CD8-positive, alpha-beta memory T cell (primary cell): ENCODE data around the gene SPTBN5. TPM values are rescaled to one million over a fixed set of nuclear protein-coding genes. Genes with fewer than 3 reads are reported as not detected.

Experiments used
- CTCF ChIA-PET: fragments of 350-600 bp; sonication (Branson Sonifier 250); formaldehyde crosslinking; loops from one replicate; lab custom pipeline; 2021; ENCODE audit warnings: antibody characterized with exemption; lab: Charles Lee
- POLR2A ChIA-PET: fragments of 350-600 bp; sonication (Branson Sonifier 250); formaldehyde crosslinking; loops from one replicate; lab custom pipeline; 2021; ENCODE audit warnings: antibody characterized with exemption; lab: Charles Lee
- DNase-seq, 5 donors: peaks; one replicate each; pipeline versions ENCODE4 v3.0.0 to v3.0.0-alpha.2; 2020 to 2022; ENCODE audit warnings: mixed read lengths in 1 of 5
- H3K27ac ChIP-seq: one replicate; pipeline ENCODE4 v1.7.0; 2013; ENCODE audit warnings: low read depth, mild to moderate bottlenecking, low read length, moderate library complexity
- H3K27me3 ChIP-seq: 2 replicates; pipeline ENCODE4 v1.7.0; 2013; ENCODE audit warnings: low read length, mild to moderate bottlenecking; ENCODE audit not compliant: insufficient read depth, poor library complexity, severe bottlenecking
- H3K36me3 ChIP-seq: 2 replicates; pipeline ENCODE4 v1.7.0; 2013; ENCODE audit warnings: mild to moderate bottlenecking, low read length, moderate library complexity; ENCODE audit not compliant: insufficient read depth
- H3K4me1 ChIP-seq: 2 replicates; pipeline ENCODE4 v1.7.0; 2013; ENCODE audit warnings: mild to moderate bottlenecking, low read length, moderate library complexity; ENCODE audit not compliant: insufficient read depth
- H3K4me3 ChIP-seq: 2 replicates; pipeline ENCODE4 v1.7.0; 2013; ENCODE audit warnings: mild to moderate bottlenecking, low read length
- H3K9me3 ChIP-seq: 2 replicates; pipeline ENCODE4 v1.7.0; 2013; ENCODE audit warnings: mild to moderate bottlenecking, low read length
- H3K27ac Mint-ChIP-seq, 8 donors: one replicate each; pipeline ENCODE4 v1.8.0; 2020 to 2021; ENCODE audit warnings: mixed read lengths in 8 of 8, mild to moderate bottlenecking in 6 of 8, inconsistent platforms in 3 of 8, moderate library complexity in 3 of 8
- H3K27me3 Mint-ChIP-seq, 2 donors: one replicate each; pipeline ENCODE4 v1.8.0; 2020 to 2021; ENCODE audit warnings: mixed read lengths in 2 of 2, mild to moderate bottlenecking in 1 of 2, moderate library complexity in 1 of 2
- H3K36me3 Mint-ChIP-seq, 3 donors: one replicate each; pipeline ENCODE4 v1.8.0; 2020 to 2021; ENCODE audit warnings: mixed read lengths in 3 of 3, inconsistent platforms in 1 of 3, mild to moderate bottlenecking in 1 of 3
- H3K4me1 Mint-ChIP-seq, 3 donors: one replicate each; pipeline ENCODE4 v1.8.0; 2020 to 2021; ENCODE audit warnings: mixed read lengths in 3 of 3, inconsistent platforms in 1 of 3, mild to moderate bottlenecking in 1 of 3
- H3K4me3 Mint-ChIP-seq, 7 donors: one replicate each; pipeline ENCODE4 v1.8.0; 2020 to 2021; ENCODE audit warnings: mixed read lengths in 7 of 7, mild to moderate bottlenecking in 6 of 7, moderate library complexity in 4 of 7, inconsistent platforms in 2 of 7
- H3K9me3 Mint-ChIP-seq, 5 donors: one replicate each; pipeline ENCODE4 v1.8.0; 2020 to 2022; ENCODE audit warnings: mixed read lengths in 5 of 5, mild to moderate bottlenecking in 3 of 5, moderate library complexity in 2 of 5, inconsistent platforms in 1 of 5
- polyA plus RNA-seq: library from polyadenylated mRNA; unstranded; fragments of 300-500 nt; fragmentation: Illumina TruSeq; gene quantifications from one replicate; pipeline ENCODE4 v1.2.3, GENCODE V29; 2021
- total RNA-seq, 2 experiments: library from RNA; stranded (reverse); gene quantifications; one replicate each; pipeline ENCODE4 v1.2.3, GENCODE V29; 2021

Gene SPTBN5
- total and polyA plus RNA-seq, 3 experiments from 2014 or later: 0.31 to 0.39 TPM; not detected in 1

DNA sequence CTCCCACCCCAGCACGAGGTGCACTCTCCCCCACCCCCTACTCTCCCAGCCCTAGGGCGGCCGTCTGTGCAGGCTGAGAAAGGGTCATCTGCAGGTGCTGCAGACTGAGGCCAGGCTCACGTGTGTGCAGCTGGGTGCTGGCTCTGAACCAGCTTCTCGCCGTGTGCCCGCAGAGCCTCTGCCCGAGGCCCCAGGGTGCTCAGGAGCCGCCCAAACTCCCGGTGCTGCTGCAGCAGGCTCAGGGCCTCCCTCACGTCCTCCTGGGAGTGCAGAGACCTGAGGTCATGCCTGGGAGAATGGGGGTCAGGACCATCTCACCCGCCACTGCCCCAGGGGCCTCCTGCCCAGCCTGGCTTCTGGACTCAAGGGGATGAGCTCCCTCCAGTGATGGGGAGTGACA is 17.2 kb downstream of the SPTBN5 start:
- no peak overlapping the region for H3K27ac Mint-ChIP-seq
- DNase-seq: no peak
- ChIA-PET CTCF (interaction anchor here (0.8 to 2.0 kb wide), 2 partner anchors 26 to 28 kb away, joined by 3 to 6 read pairs; no protein-coding TSS in a partner anchor), POLR2A (no interaction called here)
- H3K27me3 ChIP-seq: peaks cover 7% of the 10 kb centered on the region
- H3K9me3 Mint-ChIP-seq: no peaks in the 10 kb centered on the region
- H3K27me3 Mint-ChIP-seq: peaks cover 7 to 12% of the 10 kb centered on the region in 2 donors
- peaks cover 0 to 1% (median 0%) of the 10 kb centered on the region in 3 donors for H3K36me3 Mint-ChIP-seq
- no peak overlapping the region for H3K27ac ChIP-seq
- no peaks in the 10 kb centered on the region for H3K9me3 ChIP-seq
- no peak overlapping the region for H3K4me3 ChIP-seq
- H3K4me3 Mint-ChIP-seq: no peak overlapping the region
- no peaks in the 10 kb centered on the region for H3K36me3 ChIP-seq
- no peaks in the 10 kb centered on the region for H3K4me1 ChIP-seq
- H3K4me1 Mint-ChIP-seq: peaks cover 5 to 10% (median 8%) of the 10 kb centered on the region in 3 donors

DNA sequence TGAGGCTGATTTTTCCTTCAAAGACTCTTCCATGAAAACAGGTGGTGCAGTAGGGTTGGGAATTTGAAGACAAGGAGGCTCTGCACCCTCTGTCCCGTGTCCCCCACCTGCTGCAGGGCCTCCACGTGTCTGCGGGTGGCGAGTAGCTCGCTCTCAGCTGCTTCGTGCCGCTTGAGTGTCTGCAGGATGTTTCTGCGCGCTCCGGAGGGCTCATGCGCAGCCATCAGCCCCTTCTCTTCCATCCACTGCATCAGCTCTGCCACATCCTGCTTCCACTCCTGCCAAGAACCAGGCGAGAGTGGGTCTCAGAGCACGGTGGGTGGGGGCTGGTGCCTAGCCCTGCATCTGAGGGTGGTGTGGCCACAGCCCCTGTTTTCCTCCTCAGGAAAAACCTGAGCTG is 17.8 kb downstream of the SPTBN5 start:
- Mint-ChIP-seq H3K4me1 (peaks cover 3 to 5% (median 5%) of the 10 kb centered on the region in 3 donors), H3K36me3 (no peaks in the 10 kb centered on the region), H3K9me3 (no peaks in the 10 kb centered on the region), H3K27ac (peak overlapping the region in 1 of 8 donors; percentile 58), H3K27me3 (peaks cover 6% of the 10 kb centered on the region in 2 donors), H3K4me3 (peak overlapping the region in 1 of 7 donors; percentile 65)
- Histone ChIP-seq H3K36me3 (no peaks in the 10 kb centered on the region), H3K4me3 (no peak overlapping the region), H3K27ac (no peak overlapping the region), H3K4me1 (peaks cover 2% of the 10 kb centered on the region), H3K27me3 (no peaks in the 10 kb centered on the region), H3K9me3 (no peaks in the 10 kb centered on the region)
- DNase-seq: no peak
- ChIA-PET CTCF (interaction anchor here (2.0 kb wide), 1 partner anchor 27 kb away, joined by 6 read pairs; no protein-coding TSS in a partner anchor), POLR2A (no interaction called here)

DNA sequence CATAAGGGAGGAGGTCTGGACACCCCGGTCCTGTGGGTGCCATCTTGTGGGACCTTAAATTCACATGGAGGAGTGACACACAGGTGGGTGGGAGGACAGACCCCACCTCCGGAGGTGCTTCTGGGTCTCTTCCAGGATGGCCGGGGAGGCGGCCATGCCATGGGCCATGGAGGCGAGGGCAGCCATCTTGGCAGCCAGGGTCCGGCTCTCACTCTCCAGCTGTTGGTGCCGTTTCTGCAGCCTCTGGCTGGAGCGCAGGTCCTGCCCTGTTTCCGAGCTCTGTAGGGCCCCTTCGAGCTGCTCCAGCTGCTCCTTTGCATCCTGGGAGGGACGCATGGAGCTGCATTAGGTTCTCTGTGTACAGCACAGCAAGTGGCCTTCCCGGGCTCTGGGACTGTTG is 19.1 kb downstream of the SPTBN5 start:
- no peak for DNase-seq
- no peaks in the 10 kb centered on the region for H3K9me3 ChIP-seq
- H3K27ac Mint-ChIP-seq: no peak overlapping the region
- no peaks in the 10 kb centered on the region for H3K36me3 ChIP-seq
- no peak overlapping the region for H3K4me3 Mint-ChIP-seq
- H3K27ac ChIP-seq: no peak overlapping the region
- H3K4me3 ChIP-seq: no peak overlapping the region
- peaks cover 8% of the 10 kb centered on the region for H3K4me1 ChIP-seq
- H3K27me3 ChIP-seq: no peaks in the 10 kb centered on the region
- POLR2A ChIA-PET: no interaction called here
- no peaks in the 10 kb centered on the region for H3K9me3 Mint-ChIP-seq
- H3K27me3 Mint-ChIP-seq: peaks cover 0 to 4% of the 10 kb centered on the region in 2 donors
- H3K4me1 Mint-ChIP-seq: peaks cover 7 to 12% (median 9%) of the 10 kb centered on the region in 3 donors
- no peaks in the 10 kb centered on the region for H3K36me3 Mint-ChIP-seq
- CTCF ChIA-PET: no interaction called here

DNA sequence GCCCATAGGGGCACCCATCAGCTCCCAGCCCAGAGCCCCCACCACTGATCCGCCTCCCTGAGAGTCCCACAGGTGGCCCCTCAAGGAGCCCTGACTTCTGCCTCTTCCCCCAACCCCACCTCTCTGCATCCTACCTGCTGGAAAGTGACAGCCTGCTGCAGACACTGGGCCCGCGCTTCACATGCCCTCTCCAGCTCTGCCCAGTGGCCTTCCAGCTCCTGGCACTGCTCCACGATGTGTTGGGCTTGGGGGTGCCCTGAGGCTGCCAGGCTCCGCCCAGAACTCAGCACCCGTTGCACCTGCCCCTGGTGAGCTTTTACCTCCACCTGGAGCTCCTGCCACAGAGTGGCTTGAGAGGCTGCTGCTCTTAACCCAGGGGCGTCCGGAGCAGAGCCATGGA is 20.1 kb downstream of the SPTBN5 start:
- Histone ChIP-seq H3K4me1 (peaks cover 8% of the 10 kb centered on the region), H3K36me3 (no peaks in the 10 kb centered on the region), H3K27me3 (no peaks in the 10 kb centered on the region), H3K9me3 (no peaks in the 10 kb centered on the region), H3K4me3 (no peak overlapping the region), H3K27ac (no peak overlapping the region)
- ChIA-PET POLR2A (no interaction called here), CTCF (no interaction called here)
- Mint-ChIP-seq H3K27me3 (peaks cover 0 to 4% of the 10 kb centered on the region in 2 donors), H3K4me1 (peaks cover 7 to 12% (median 9%) of the 10 kb centered on the region in 3 donors), H3K9me3 (no peaks in the 10 kb centered on the region), H3K36me3 (no peaks in the 10 kb centered on the region), H3K27ac (peak overlapping the region in 4 of 8 donors; percentile 9 to 75 (median 35)), H3K4me3 (no peak overlapping the region)
- no peak for DNase-seq

DNA sequence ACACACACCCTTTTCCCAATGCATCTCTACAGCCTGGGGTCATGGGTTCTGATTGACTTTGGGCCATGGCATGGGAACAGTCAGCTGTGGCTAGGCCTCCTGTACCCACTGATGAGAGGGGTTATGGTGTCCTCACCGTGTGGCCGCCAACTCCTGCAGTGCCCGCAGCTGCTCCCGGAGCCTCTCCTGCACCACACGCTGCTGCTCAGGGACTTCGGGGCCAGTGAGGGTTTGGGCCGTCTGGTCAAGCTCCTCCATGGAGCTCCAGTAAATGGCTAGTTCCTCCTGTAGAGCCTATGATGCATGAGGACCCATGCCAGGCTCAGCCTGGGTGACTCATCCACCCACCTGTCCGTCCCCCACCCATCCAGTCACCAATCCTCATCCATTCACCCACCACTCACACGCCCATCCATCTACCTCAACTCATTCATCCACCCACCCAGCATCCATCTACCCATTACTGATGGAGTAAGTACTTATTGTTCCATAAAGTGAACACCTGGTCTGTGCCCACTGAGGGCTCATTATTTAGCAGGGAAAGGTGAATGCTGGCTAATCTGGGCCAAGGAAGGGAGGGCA is 21.6 kb downstream of the SPTBN5 start:
- Histone ChIP-seq H3K36me3 (no peaks in the 10 kb centered on the region), H3K27me3 (no peaks in the 10 kb centered on the region), H3K27ac (no peak overlapping the region), H3K9me3 (no peaks in the 10 kb centered on the region), H3K4me1 (peaks cover 8% of the 10 kb centered on the region), H3K4me3 (no peak overlapping the region)
- Mint-ChIP-seq H3K4me1 (peaks cover 7 to 12% (median 9%) of the 10 kb centered on the region in 3 donors), H3K36me3 (no peaks in the 10 kb centered on the region), H3K27me3 (peaks cover 0 to 4% of the 10 kb centered on the region in 2 donors), H3K27ac (peak overlapping the region in 5 of 8 donors; percentile 18 to 69 (median 56)), H3K4me3 (no peak overlapping the region), H3K9me3 (no peaks in the 10 kb centered on the region)
- CTCF ChIA-PET: no interaction called here
- POLR2A ChIA-PET: interaction anchor here (1.8 kb wide), 1 partner anchor 23 kb away, joined by 7 read pairs; no protein-coding TSS in a partner anchor
- no peak for DNase-seq

DNA sequence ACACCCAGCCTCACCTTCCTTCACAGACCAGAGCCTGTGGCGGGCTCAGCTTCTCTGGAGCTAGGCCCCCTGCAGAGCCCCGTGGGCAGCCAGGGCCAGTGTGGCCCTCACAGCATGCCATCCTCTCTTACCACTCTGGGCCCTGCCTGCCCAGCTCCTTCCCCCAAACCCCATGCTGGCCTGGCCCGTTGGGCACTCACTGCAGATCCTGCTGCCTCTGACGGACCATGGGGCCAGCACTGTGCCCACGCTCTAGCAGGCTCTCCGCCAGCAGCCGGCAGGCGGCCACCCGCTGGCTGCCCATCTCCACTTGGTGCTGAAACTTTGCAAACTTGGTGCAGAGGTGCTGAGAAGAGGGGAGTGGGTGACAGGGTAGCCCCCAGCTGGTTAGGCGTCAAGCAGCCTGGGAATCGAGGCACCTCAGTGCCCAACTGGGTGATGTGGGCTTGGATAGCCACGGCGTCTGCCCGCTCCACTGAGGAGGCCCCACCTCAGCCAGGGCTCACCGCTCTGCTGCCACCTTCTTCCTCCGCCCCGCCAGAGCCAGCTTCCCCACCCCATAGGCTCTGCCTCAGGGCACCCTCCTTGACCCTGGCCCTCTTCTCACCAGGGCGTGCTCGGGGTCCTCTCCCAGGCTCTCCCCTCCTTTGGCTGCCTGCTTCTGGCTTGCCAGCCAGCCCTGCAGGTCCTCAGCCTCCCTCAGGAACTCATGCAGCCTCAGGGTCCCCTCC is 22.5 kb downstream of the SPTBN5 start:
- POLR2A ChIA-PET: interaction anchor here (1.8 kb wide), 1 partner anchor 24 kb away, joined by 7 read pairs; no protein-coding TSS in a partner anchor
- no peak for DNase-seq
- Histone ChIP-seq H3K9me3 (no peaks in the 10 kb centered on the region), H3K36me3 (no peaks in the 10 kb centered on the region), H3K4me1 (peaks cover 8% of the 10 kb centered on the region), H3K27ac (no peak overlapping the region), H3K4me3 (no peak overlapping the region), H3K27me3 (no peaks in the 10 kb centered on the region)
- H3K4me1 Mint-ChIP-seq: peaks cover 7 to 12% (median 9%) of the 10 kb centered on the region in 3 donors
- H3K27ac Mint-ChIP-seq: peak overlapping the region; percentile 73 to 96 (median 91)
- no peaks in the 10 kb centered on the region for H3K36me3 Mint-ChIP-seq
- H3K9me3 Mint-ChIP-seq: no peaks in the 10 kb centered on the region
- CTCF ChIA-PET: interaction anchor here (0.9 to 1.6 kb wide), 5 partner anchors 10 to 98 kb away, joined by 4 to 6 read pairs (median 5); partner anchors contain the start of genes MAPKBP1 and SPTBN5
- peaks cover 0 to 4% of the 10 kb centered on the region in 2 donors for H3K27me3 Mint-ChIP-seq
- no peak overlapping the region for H3K4me3 Mint-ChIP-seq

DNA sequence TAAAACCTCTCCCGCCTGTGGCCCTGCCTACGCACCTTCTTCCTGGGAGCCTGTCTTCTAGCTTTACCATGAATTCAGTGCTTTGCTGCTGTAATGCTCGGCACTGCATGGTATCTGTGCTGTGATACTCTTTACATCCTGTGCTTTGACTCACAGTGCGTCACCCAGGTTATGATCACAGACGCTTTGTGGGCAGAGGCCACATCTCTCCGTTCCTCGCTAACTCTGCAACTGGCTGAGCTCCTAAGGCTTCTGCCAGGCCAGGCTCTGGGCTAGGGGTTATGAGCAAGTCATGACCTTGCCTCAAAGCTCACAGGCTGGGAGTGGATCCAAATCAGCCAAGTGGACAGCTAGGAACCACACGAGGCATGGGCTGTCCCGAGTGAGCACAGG is 23.2 kb downstream of the SPTBN5 start:
- Histone ChIP-seq H3K27ac (no peak overlapping the region), H3K36me3 (no peaks in the 10 kb centered on the region), H3K4me3 (no peak overlapping the region), H3K27me3 (no peaks in the 10 kb centered on the region), H3K9me3 (no peaks in the 10 kb centered on the region), H3K4me1 (peaks cover 8% of the 10 kb centered on the region)
- ChIA-PET CTCF (interaction anchor here (0.9 to 1.6 kb wide), 5 partner anchors 9 to 97 kb away, joined by 4 to 6 read pairs (median 5); partner anchors contain the start of genes MAPKBP1 and SPTBN5), POLR2A (interaction anchor here (1.8 kb wide), 1 partner anchor 24 kb away, joined by 7 read pairs; no protein-coding TSS in a partner anchor)
- peak overlapping the region; percentile 73 to 96 (median 91) for H3K27ac Mint-ChIP-seq
- no peaks in the 10 kb centered on the region for H3K36me3 Mint-ChIP-seq
- H3K4me3 Mint-ChIP-seq: peak overlapping the region in 4 of 7 donors; percentile 8 to 53 (median 29)
- H3K9me3 Mint-ChIP-seq: no peaks in the 10 kb centered on the region
- peaks cover 0 to 4% of the 10 kb centered on the region in 2 donors for H3K27me3 Mint-ChIP-seq
- H3K4me1 Mint-ChIP-seq: peaks cover 7 to 12% (median 9%) of the 10 kb centered on the region in 3 donors
- DNase-seq: peak; percentile 21 to 75 (median 40)
